ENCODE results near the gene NAT8L. TPM values are rescaled to one million over a fixed set of nuclear protein-coding genes. Genes with fewer than 3 reads are reported as not detected.

Gene NAT8L
- total and polyA plus RNA-seq, 7 donors = under 0.01 to 2.4 (median 0.28) TPM; not detected in 2

DNA sequence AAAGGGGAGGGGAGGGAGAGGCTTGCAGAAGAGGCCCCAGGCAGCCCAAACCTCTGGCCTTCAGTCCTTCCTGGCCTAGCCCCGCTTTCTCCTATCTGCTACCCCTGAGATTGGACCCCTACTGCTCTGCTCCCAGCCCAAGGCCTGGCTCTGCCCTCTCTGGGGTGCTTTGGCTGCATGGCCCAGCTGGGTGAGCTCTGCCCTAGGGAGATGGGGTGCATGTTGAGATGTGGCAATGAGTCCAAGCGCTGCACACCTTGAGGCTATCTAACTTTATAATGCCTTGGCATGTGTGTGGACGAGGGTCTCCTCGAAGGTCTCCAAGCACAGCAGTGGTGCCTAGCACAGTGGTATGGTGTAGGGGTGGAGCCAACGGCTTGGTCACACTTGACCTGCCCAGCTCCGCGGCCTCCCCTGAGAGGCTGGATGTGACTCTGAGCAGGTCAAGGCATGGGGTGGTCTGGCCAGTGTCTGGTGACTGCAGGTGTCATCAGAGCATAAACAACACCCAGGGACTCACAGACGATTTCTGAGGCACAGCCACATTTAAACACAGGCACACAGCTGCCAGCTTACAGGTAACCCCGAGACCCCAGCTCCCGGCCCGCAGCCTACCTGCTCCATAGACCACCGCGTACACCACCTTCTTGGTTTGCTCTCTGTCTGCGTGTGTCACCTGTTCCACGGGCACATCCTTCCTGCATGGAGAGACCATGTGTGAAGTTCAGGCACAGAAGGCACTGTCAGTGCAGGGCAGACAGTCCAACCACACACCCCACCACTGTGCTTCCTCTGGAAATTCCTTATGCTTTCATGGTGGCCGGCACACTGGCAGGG, 36.3 kb downstream of the NAT8L start:
- no peak for DNase-seq
- intact Hi-C loops (cut with DNase I) = no loop called here
- no peak for TF ChIP-seq POLR2A (IDR thresholded peaks at IDR 0.05)
- no peak for TF ChIP-seq EP300 (IDR thresholded peaks at IDR 0.05)
- no peak for TF ChIP-seq POLR2AphosphoS5 (IDR thresholded peaks at IDR 0.05)
- TF ChIP-seq, protein P1, sequence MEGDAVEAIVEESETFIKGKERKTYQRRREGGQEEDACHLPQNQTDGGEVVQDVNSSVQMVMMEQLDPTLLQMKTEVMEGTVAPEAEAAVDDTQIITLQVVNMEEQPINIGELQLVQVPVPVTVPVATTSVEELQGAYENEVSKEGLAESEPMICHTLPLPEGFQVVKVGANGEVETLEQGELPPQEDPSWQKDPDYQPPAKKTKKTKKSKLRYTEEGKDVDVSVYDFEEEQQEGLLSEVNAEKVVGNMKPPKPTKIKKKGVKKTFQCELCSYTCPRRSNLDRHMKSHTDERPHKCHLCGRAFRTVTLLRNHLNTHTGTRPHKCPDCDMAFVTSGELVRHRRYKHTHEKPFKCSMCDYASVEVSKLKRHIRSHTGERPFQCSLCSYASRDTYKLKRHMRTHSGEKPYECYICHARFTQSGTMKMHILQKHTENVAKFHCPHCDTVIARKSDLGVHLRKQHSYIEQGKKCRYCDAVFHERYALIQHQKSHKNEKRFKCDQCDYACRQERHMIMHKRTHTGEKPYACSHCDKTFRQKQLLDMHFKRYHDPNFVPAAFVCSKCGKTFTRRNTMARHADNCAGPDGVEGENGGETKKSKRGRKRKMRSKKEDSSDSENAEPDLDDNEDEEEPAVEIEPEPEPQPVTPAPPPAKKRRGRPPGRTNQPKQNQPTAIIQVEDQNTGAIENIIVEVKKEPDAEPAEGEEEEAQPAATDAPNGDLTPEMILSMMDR (IDR thresholded peaks at IDR 0.05) = no peak

GRCh38 chr4:2096073-2096609, 37.0 kb downstream of the NAT8L start:
- H3K4me3 ChIP-seq = no peak overlapping the region
- no peaks in the 10 kb centered on the region for H3K27me3 ChIP-seq
- no peak for DNase-seq
- no peaks in the 10 kb centered on the region for H3K36me3 ChIP-seq
- no peaks in the 10 kb centered on the region for H3K9me3 ChIP-seq
- H3K4me1 ChIP-seq = no peaks in the 10 kb centered on the region
- H3K27ac ChIP-seq = no peak overlapping the region
- WGBS, 2 donors = 88 to 91% methylated on average over 7 of the region's 7 CpGs
- intact Hi-C loops (cut with DNase I) = no loop called here
- TF ChIP-seq EP300 (IDR thresholded peaks at IDR 0.05) = no peak
- TF ChIP-seq, protein P1 (IDR thresholded peaks at IDR 0.05) = no peak

More for the DNA sequence above, 36.3 kb downstream of the NAT8L start:
- H3K4me3 ChIP-seq = no peak overlapping the region
- no peaks in the 10 kb centered on the region for H3K36me3 ChIP-seq
- no peak overlapping the region for H3K27ac ChIP-seq
- 93 to 94% methylated on average over 16 of the region's 16 CpGs for WGBS, 2 donors
- H3K9me3 ChIP-seq = no peaks in the 10 kb centered on the region
- no peaks in the 10 kb centered on the region for H3K27me3 ChIP-seq
- H3K4me1 ChIP-seq = no peaks in the 10 kb centered on the region

- Histone ChIP-seq H3K9me3 (peaks cover 8 to 18% (median 10%) of the 10 kb centered on the region in 4 donors), H3K36me3 (no peaks in the 10 kb centered on the region), H3K4me1 (no peaks in the 10 kb centered on the region), H3K27ac (no peak overlapping the region), H3K4me3 (no peak overlapping the region), H3K27me3 (no peaks in the 10 kb centered on the region)
- intact Hi-C loops (cut with DNase I) = no loop called here
- WGBS, 2 donors = 92 to 94% methylated on average over 7 of the region's 7 CpGs
- TF ChIP-seq POLR2AphosphoS5 (IDR thresholded peaks at IDR 0.05) = no peak
- no peak for TF ChIP-seq EP300 (IDR thresholded peaks at IDR 0.05)
- TF ChIP-seq POLR2A (IDR thresholded peaks at IDR 0.05) = no peak
- TF ChIP-seq, protein P1 (IDR thresholded peaks at IDR 0.05) = no peak
- no peak for DNase-seq
These were observed 42.4 kb downstream of the NAT8L start for GRCh38 chr4:2101346-2102044.

- no peak for TF ChIP-seq EP300 (IDR thresholded peaks at IDR 0.05)
- TF ChIP-seq POLR2A (IDR thresholded peaks at IDR 0.05) = no peak
- TF ChIP-seq POLR2AphosphoS5 (IDR thresholded peaks at IDR 0.05) = no peak
- TF ChIP-seq, protein P1 (IDR thresholded peaks at IDR 0.05) = no peak
- H3K36me3 ChIP-seq = no peaks in the 10 kb centered on the region
- no peaks in the 10 kb centered on the region for H3K4me1 ChIP-seq
- H3K27ac ChIP-seq = no peak overlapping the region
- H3K27me3 ChIP-seq = no peaks in the 10 kb centered on the region
- H3K4me3 ChIP-seq = no peak overlapping the region
- H3K9me3 ChIP-seq = peaks cover 8 to 18% (median 10%) of the 10 kb centered on the region in 4 donors
- WGBS, 2 donors = 82 to 86% methylated on average over 4 of the region's 4 CpGs
- DNase-seq = no peak
- intact Hi-C loops (cut with DNase I) = no loop called here
These were observed 43.1 kb downstream of the NAT8L start for GRCh38 chr4:2102045-2102883.

Measured in sigmoid colon (tissue), 7 donors.